Stimulated activated CD8-positive, alpha-beta memory T cell treated with anti-CD3 and anti-CD28 coated beads, Interleukin-7, amount 100 ng/mL, for 24 hours (primary cell): ENCODE data around the gene ILKAP.
"Not testable (repeated sequence)": the region's sequence is repeated elsewhere in the genome, so short reads cannot be mapped to it uniquely, and the experiment has no call there.

Experiments
- DNase-seq: peaks from one replicate; pipeline ENCODE4 v3.0.0-alpha.2; 2020; ENCODE audit warnings: low read depth

The ILKAP gene

DNA sequence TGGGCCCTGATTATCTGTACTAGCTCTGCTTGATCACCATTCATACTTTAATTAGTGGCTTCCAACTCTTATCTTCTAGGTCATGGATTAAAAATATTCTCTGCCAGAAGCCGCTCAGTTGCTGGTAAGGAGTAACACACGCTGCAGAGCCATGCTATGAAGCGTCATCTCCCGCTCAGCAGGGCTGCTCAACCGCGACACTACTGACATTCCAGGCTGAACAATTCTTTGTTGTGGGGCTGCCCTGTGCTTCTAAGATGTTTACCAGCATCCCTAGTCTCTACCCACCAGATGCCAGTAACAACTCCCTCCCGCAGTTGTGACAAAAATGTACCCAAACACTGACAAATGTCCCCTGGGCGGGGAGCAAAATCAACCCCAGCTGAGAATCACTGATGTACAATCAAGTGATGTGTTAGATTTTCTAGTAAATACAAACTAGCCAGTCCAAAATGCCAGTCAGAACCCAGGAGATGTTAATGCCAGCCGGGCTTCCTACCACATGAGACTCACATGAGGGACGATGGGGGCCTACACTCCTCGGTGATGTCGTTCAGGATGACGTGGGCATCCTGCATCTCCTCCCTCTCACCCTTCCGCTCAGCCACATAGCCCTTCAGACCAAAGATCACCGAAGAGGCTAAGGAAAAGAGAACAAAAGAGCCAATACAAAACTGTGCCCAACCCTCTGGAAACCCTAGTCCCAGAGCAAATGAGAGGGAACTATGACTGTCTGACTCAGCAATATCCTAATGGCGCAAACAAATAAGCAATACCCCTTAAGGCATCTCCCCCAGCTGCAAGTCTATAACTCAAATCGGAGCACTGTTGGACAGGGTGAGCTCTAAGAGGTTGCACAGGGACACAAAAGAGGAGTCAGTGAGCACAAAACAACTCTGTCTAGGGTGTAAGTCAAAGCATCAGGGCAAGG is 15.6 kb downstream of the ILKAP start:
- no peak for DNase-seq

DNA sequence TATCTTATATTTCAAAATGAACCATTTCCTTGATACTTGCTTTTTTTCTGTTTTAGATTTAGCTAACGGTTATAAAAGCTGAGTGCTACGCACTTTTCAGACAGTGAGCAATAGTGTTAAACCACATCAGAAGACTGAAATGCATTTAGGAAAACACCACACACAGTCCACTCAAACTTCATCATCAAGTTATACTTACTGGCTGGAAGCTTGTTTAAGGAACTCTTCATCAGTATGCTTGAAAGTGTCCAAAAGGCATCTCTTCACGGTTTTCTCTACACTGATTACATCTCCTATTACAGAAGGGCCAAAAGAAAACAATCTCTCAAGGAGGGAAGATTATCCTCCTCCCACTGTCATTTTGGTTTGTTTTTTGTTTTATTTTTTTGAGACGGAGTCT is 19.7 kb downstream of the ILKAP start:
- DNase-seq: no peak

- no peak for DNase-seq
Observed at GRCh38 chr2:238182362-238182761, 21.1 kb downstream of the ILKAP start.

- DNase-seq: no peak
Observed at GRCh38 chr2:238180554-238180953, 22.9 kb downstream of the ILKAP start.

GRCh38 chr2:238176613-238177012 is 26.9 kb downstream of the ILKAP start:
- DNase-seq: no peak

- DNase-seq: no peak
Observed at GRCh38 chr2:238174701-238175100, 28.8 kb downstream of the ILKAP start.

DNA sequence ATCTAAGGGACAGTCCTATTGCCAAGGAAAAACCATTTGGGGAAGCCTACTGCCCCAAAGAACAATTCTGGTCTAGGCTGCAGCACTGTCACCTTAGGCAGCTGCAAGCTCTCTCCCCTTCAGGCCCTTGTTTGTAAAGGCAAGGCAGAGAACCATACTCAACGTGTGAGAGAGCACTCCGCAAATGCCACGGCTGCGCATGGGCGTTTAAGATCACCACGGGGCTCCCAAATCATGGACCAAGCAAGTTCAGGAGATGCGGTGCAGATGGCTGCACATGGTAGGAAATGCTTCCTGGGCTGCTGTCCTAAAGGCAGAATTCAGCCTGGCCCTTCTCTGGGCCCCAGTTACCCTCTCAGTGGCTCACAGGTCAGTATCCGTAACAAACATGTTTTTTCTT is 29.2 kb downstream of the ILKAP start:
- DNase-seq: no peak

GRCh38 chr2:238173692-238174091 is 29.8 kb downstream of the ILKAP start:
- DNase-seq: no peak

- no peak for DNase-seq
Observed at GRCh38 chr2:238172439-238172838, 31.1 kb downstream of the ILKAP start.

DNA sequence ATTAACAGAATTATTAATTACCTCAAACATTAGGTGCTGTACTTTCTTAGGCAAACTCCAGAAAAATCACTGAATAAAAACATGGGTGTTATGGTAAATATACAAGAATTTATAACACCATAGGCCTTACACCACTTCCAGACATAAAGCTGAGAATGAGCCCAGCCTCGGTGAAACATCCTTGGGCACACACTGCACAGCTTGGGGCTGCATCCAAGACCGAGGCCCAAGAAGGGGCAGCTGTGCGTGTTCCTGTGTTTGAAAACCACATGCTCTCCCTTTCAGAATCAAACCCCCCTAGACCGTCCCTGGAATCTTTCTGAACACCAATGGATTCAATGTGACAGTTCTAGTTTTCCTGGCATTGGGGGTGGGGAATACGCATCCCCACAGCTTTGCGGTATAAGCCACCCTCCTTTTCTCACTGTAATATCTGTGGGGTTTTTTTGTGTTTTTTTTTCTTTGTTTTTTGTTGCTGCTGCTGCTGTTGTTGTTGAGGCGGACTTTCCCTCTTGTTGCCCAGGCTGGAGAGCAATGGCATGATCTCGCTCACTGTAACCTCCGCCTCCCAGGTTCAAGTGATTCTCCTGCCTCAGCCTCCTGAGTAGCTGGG is 31.8 kb downstream of the ILKAP start:
- DNase-seq: no peak

DNA sequence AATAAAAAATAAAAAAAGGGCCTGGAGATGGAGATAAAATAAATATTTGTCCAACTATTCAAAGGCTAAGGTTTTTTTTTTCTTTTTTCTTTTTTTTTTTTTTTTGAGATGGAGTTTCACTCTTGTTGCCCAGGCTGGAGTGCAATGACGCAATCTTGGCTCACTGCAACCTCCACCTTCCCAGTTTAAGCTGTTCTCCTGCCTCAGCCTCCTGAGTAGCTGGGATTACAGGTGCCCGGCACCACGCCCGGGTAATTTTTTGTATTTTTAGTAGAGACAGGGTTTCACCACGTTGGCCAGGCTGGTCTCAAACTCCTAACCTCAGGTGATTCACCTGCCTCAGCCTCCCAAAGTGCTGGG is 32.4 kb downstream of the ILKAP start:
- DNase-seq: not testable (repeated sequence)

DNA sequence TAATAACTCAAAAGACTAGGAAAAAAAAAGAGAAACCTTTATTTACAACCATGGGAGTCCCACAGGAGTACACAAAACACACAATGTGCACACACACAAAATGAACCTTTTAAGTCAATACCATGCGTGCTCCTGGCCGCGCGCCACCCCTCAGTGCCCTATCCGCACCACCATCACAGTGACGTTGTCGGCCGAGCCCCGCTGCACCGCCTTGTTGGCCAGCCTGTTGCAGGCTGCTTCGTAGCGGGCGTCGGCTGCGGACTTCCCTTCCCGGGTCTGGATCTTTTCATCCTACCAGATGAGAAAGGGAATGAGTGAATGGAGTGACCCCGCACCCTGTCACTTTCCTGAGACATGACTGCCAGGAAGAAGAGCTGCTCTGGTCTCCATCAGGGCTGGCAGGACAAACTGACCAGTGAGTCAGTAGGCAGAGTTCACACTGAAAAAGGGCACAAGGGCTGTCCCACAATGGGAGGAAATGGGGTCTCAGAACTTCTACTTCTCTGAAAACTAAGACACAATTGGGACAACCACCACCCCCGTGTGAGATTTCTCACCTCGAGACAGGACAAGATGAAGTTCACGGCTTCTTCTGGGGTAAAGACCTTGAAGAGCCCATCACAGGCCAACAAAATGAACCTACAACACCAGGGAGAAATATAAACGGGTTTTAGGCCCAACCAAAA is 33.0 kb downstream of the ILKAP start:
- no peak for DNase-seq

GRCh38 chr2:238169708-238170251 is 33.7 kb downstream of the ILKAP start:
- no peak for DNase-seq

DNA sequence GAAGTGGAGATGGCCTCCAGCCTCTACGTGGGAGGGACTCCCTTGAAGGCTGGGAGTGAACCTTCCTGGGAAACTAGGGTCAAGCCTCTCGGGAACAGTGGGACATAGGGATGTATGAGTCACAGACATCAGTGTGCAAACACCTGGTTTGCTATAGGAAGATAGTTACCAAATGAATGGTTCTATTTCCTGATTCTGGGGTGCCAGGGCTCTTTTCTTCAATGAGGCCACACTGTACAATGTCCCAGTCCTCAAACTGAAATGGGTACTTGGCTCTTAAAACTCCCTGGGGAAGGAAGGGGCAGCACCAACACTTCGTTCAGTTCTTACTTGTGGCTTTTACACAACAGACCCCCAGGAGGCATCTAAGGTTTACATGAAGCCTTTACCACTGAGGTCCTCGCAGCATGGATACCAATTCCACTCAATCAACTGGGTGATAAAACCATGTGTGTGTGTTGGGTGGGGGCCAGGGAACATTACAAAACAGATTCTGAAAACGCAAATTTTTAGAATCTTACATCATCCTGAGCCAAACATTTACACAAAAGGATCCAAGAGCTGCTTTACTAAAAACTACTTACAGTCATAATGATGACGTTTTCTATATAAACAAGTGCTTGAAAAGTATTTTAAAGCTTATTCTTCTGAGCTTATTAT is 34.3 kb downstream of the ILKAP start:
- DNase-seq: no peak

DNA sequence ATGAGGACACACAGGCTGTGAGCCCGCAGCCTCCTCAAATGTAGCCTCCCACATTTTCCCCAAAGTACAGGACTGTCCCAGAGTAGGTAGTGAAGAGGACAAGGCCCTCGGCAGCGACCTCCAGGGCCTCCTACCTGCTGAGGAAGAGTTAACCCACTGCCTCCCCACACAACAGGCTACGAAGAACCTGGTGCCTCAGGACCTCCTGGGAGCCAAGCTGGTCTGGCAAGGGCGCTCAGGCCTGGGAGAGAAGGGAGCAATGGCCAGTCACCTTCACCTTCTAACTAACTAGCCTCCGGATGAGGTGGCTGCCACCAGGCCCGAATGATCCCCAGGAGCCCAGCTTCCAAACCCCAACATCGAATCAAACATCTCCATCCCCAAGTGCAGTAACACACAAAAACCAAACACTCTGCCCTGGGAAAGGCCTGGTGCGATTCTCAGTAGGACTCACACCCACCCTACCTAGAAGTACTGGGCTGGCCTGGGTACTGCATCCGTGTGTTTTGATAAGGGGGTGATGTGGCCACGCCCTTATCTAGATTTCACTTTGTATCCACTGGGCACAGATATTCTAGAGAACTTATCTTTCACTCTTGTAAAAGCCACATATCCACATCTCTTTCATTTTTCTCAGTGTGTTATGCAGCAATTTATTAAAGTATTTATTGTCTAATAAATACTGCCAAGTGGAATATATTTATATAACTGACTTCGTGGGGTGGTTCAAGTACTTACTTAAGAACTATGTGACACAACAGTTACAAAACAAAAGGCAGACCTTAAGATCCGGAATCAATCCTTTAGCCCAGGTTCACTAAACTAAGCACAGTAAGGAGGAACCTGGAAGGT is 35.1 kb downstream of the ILKAP start:
- no peak for DNase-seq

- DNase-seq: no peak
Observed at GRCh38 chr2:238167761-238168160, 35.7 kb downstream of the ILKAP start.

- no peak for DNase-seq
Observed at GRCh38 chr2:238167344-238167715, 36.2 kb downstream of the ILKAP start.

DNA sequence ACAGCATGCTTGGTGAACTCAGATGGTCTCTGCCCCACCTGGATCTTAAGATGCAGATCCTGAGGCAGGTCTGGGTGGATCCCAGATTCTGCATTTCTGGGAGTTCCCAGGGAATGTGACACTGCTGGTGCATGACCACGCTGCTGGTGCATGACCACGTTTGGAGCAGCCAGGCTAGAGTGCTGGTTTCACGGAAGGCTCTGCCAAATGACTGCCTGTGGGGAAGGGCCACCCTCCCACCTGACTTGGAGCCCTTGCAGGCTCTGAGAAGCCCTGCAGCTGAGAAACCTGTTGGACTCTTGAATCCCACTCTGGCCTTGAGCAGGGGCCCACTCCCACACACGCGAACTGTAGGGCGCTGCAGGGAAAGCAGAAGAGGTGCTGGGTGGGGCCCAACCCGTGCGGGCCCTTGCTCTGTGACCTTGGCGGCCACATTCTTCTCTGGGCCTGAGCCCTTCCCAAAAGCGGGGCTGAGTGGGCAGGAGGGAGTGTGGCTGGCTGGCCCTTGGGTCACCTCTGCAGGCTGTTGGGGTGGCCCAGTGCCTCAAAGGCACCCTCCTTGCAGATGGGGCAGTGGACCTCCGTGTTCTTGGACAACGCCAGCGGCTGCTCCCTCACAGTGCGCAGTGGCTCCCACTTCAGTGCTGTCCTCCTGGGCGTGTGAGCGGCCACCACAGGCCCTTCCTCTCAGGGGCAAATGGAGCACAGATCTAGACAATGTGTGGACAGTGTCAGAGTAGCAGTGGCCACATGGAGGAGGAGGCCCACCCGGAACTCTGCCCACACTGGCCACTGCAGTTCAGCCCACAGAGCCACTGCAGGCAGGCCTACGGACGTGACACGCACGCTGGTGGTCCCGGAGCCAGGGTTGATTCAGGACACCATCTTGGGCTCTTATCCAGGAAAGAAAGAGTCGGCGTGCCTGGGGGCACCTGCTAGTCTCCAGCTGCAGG is 36.8 kb downstream of the ILKAP start:
- DNase-seq: no peak

- no peak for DNase-seq
Observed at GRCh38 chr2:238165288-238165921, 38.1 kb downstream of the ILKAP start.

DNA sequence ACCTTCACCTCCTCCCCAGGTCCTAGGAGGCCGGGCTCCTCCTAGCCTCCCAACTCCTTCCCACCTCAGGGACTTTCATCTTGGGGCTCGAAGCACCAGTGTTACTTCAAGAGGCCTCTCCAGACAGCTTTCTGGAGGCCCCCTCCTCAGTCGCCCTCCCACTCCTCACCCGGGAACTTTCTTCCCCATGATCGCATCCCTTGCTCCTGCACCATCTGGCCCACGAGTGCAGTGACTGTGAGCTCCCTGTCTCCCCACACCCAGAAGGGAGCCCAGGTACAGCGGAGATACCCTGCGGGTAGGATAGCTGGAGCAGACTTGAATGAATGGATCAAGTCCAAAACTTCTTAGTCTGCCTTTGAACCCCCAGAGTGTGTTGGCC is 38.6 kb downstream of the ILKAP start:
- DNase-seq: no peak
